WTC11 (cell line): ENCODE data around the gene PAPOLA.

Source experiments
- ATF1 ChIP-seq: sonication (generic); formaldehyde crosslinking; IDR thresholded peaks from 2 replicates; pipeline ENCODE4 v1.8.1; 2023; ENCODE audit warnings: mild to moderate bottlenecking, moderate library complexity, missing genetic modification reagents
- IRF2 ChIP-seq: sonication (generic); formaldehyde crosslinking; IDR thresholded peaks from 2 replicates; pipeline ENCODE4 v1.8.0; 2022; ENCODE audit warnings: low read depth, missing genetic modification reagents, borderline replicate concordance
- JUN ChIP-seq: sonication (generic); formaldehyde crosslinking; IDR thresholded peaks from 2 replicates; pipeline ENCODE4 v1.8.0; 2023; ENCODE audit warnings: mild to moderate bottlenecking, missing genetic modification reagents
- NR1H2 ChIP-seq: sonication (generic); formaldehyde crosslinking; IDR thresholded peaks from 2 replicates; pipeline ENCODE4 v1.9.0; 2021; ENCODE audit warnings: mild to moderate bottlenecking, moderate library complexity, missing genetic modification reagents
- PRRX2 ChIP-seq: fragments of 250-450 bp; sonication (Bioruptor Pico); IDR thresholded peaks from 2 replicates; pipeline ENCODE4 v1.8.0; 2021; ENCODE audit warnings: mild to moderate bottlenecking
- SP1 ChIP-seq: sonication (generic); formaldehyde crosslinking; conservative IDR thresholded peaks from 2 replicates; pipeline ENCODE4 v1.8.1; 2022; ENCODE audit warnings: missing genetic modification reagents
- ZNF423 ChIP-seq: fragments of 250-450 bp; sonication (Bioruptor Pico); IDR thresholded peaks from 2 replicates; pipeline ENCODE4 v2.1.2; 2022; ENCODE audit warnings: mild to moderate bottlenecking, moderate library complexity
- TF ChIP-seq, protein P1 (sequence below): sonication (generic); formaldehyde crosslinking; IDR thresholded peaks from 2 replicates; pipeline ENCODE4 v1.8.0; 2022; ENCODE audit warnings: mild to moderate bottlenecking, missing genetic modification reagents
- TF ChIP-seq, protein P2 (sequence below): fragments of 200-600 bp; IDR thresholded peaks from 2 replicates; pipeline ENCODE4 v1.8.0; 2022; ENCODE audit warnings: antibody characterized with exemption
- TF ChIP-seq, protein P3 (sequence below): sonication (generic); formaldehyde crosslinking; IDR thresholded peaks from 2 replicates; pipeline ENCODE4 v1.8.1; 2023; ENCODE audit warnings: mild to moderate bottlenecking, missing genetic modification reagents, moderate library complexity
- TF ChIP-seq, protein P4 (sequence below): sonication (generic); formaldehyde crosslinking; IDR thresholded peaks from 2 replicates; pipeline ENCODE4 v1.8.1; 2023; ENCODE audit warnings: mild to moderate bottlenecking, missing genetic modification reagents
- TF ChIP-seq, protein P5 (sequence below): sonication (generic); formaldehyde crosslinking; IDR thresholded peaks from 2 replicates; pipeline ENCODE4 v1.8.1; 2023; ENCODE audit warnings: mild to moderate bottlenecking, moderate library complexity, missing genetic modification reagents

DNA sequence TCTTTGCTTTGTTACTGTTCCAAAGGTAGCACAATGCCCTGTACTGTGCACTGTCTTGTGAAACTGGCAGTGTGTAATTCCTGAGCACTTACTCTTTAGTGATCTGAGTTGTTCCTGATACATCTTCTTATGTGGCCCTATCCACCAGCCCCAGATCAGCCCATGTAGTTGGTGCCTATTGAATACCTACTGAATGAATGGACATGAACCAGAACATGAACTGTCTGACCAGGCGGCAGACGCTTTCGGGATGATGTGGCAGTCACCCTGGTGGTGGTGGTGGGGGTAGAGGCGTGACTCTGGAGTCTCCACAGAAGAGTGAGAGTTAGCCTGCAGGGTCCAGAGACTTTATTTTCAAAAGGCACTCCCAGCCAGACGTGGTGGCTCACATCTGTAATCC, 46.6 kb upstream of the PAPOLA start:
- TF ChIP-seq, protein P1, sequence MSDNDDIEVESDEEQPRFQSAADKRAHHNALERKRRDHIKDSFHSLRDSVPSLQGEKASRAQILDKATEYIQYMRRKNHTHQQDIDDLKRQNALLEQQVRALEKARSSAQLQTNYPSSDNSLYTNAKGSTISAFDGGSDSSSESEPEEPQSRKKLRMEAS (CRISPR knock-in tag): no peak
- TF ChIP-seq SP1 (CRISPR knock-in tag) (no peak), IRF2 (CRISPR knock-in tag) (no peak), NR1H2 (CRISPR knock-in tag) (no peak), JUN (CRISPR knock-in tag) (no peak), ZNF423 (CRISPR knock-in tag) (no peak), PRRX2 (no peak), ATF1 (CRISPR knock-in tag) (no peak)
- TF ChIP-seq, protein P2, sequence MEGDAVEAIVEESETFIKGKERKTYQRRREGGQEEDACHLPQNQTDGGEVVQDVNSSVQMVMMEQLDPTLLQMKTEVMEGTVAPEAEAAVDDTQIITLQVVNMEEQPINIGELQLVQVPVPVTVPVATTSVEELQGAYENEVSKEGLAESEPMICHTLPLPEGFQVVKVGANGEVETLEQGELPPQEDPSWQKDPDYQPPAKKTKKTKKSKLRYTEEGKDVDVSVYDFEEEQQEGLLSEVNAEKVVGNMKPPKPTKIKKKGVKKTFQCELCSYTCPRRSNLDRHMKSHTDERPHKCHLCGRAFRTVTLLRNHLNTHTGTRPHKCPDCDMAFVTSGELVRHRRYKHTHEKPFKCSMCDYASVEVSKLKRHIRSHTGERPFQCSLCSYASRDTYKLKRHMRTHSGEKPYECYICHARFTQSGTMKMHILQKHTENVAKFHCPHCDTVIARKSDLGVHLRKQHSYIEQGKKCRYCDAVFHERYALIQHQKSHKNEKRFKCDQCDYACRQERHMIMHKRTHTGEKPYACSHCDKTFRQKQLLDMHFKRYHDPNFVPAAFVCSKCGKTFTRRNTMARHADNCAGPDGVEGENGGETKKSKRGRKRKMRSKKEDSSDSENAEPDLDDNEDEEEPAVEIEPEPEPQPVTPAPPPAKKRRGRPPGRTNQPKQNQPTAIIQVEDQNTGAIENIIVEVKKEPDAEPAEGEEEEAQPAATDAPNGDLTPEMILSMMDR: no peak
- TF ChIP-seq, protein P3, sequence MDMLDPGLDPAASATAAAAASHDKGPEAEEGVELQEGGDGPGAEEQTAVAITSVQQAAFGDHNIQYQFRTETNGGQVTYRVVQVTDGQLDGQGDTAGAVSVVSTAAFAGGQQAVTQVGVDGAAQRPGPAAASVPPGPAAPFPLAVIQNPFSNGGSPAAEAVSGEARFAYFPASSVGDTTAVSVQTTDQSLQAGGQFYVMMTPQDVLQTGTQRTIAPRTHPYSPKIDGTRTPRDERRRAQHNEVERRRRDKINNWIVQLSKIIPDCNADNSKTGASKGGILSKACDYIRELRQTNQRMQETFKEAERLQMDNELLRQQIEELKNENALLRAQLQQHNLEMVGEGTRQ (CRISPR knock-in tag): no peak
- TF ChIP-seq, protein P4, sequence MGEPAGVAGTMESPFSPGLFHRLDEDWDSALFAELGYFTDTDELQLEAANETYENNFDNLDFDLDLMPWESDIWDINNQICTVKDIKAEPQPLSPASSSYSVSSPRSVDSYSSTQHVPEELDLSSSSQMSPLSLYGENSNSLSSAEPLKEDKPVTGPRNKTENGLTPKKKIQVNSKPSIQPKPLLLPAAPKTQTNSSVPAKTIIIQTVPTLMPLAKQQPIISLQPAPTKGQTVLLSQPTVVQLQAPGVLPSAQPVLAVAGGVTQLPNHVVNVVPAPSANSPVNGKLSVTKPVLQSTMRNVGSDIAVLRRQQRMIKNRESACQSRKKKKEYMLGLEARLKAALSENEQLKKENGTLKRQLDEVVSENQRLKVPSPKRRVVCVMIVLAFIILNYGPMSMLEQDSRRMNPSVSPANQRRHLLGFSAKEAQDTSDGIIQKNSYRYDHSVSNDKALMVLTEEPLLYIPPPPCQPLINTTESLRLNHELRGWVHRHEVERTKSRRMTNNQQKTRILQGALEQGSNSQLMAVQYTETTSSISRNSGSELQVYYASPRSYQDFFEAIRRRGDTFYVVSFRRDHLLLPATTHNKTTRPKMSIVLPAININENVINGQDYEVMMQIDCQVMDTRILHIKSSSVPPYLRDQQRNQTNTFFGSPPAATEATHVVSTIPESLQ (CRISPR knock-in tag): no peak
- TF ChIP-seq, protein P5, sequence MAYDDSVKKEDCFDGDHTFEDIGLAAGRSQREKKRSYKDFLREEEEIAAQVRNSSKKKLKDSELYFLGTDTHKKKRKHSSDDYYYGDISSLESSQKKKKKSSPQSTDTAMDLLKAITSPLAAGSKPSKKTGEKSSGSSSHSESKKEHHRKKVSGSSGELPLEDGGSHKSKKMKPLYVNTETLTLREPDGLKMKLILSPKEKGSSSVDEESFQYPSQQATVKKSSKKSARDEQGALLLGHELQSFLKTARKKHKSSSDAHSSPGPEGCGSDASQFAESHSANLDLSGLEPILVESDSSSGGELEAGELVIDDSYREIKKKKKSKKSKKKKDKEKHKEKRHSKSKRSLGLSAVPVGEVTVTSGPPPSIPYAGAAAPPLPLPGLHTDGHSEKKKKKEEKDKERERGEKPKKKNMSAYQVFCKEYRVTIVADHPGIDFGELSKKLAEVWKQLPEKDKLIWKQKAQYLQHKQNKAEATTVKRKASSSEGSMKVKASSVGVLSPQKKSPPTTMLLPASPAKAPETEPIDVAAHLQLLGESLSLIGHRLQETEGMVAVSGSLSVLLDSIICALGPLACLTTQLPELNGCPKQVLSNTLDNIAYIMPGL (CRISPR knock-in tag): no peak
